Stimulated activated CD4-positive, alpha-beta T cell treated with anti-CD3 and anti-CD28 coated beads, Interleukin-15, amount 100 ng/mL, for 48 hours (primary cell): ENCODE data around the gene SFMBT1.

Experiments used
- DNase-seq, 2 donors: peaks; one replicate each; pipeline ENCODE4 v3.0.0-alpha.2; 2020; ENCODE audit warnings: low read depth in 2 of 2

The SFMBT1 gene

DNA sequence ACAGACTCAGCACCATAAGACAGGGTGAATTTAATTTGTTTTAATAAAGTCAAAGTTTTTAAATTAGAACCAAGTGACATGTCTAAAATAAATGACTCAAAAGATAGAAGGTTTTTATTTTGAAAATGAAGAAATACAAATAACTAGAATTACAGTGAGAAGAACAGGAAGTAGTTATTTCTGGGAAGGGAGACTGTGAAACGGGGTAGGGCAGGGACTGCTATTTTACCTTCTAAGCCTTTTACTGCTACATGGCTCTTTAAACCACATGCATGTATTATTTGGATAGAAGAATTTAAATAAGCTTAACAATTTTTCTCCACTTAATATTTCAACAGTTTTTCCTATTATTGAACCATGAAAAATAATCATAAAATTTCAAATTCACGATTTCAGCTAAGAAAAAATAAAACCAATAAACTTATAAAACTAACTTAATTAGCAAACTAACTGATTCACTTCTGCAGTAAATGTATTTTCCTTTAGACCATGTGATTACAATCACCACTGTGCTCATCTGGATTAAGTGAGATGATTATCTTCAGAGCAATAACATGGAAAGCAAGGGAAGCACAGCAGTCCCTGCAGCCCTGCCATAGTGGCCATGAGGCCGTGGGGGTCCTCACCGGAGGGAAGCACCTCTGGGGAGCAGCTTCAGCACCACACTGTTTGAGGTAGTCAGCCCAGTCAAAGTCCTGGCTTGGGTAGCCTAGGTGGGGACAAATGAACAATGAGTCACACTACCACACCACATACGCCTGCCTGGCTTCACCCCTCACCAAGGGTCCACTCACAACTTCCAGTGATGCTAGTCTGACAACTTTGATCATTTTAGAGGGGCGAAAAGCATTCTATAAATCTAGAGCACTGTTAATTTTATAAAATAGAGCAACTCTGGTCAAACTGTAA is 120.2 kb downstream of the SFMBT1 start:
- no peak for DNase-seq

DNA sequence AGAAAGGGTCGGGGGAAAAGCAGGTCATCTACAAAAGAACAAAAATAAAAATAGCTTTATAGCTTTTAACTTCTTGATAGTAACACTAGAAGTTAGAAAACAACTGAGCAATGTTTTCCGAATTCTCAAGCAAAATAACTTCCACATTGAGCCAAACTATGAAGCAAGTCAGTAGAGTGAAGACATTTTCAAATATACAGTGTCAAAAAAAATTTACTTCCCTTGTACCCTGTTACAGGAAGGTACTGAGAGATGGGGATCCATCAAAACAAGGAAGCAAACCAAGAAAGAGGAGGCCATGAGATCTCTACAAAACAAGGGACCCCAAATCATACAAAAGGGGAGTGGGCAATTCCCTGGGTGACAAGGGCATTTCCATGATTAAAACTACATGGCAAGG is 121.9 kb downstream of the SFMBT1 start:
- DNase-seq: no peak

DNA sequence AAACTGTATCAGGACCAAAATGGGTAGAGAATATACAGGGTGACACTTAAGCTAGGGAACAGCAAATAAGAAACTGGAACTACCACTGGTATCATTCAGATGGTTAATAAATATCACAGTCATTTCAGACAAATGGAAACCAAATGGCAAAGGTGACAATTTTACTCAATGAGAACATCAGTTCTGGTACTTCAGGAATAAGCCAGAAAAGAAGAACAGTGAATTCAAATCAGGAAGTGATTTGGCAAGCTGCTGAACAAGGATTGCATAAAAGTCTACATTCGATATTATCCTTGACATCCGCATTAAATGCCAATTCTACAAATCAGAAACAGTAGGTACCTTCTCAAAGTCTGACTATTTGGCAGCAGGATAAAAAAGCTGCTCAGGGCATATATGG is 125.0 kb downstream of the SFMBT1 start:
- no peak for DNase-seq

- DNase-seq: no peak
Measured at GRCh38 chr3:52917044-52917443, 128.8 kb downstream of the SFMBT1 start.

DNA sequence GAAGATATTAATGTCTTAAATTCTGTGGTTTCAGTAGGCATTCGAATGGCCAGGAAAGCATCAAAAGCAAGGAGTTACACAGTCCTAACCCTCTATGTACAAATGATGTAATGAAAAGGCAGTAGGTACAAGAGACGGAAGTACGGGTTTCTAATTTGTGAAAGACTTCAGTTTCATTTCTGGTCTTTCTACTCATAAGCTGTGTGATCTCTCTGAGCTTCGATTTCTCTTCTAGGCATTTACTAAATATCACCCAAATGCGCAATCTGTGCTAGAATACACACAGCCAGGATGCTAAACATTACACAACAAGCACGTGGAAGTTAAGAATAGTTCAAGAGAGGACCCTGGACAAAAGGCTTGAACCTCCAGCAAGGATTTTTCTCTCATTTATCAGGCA is 130.6 kb downstream of the SFMBT1 start:
- DNase-seq: no peak

GRCh38 chr3:52912885-52913731 is 132.8 kb downstream of the SFMBT1 start:
- DNase-seq: no peak

GRCh38 chr3:52910823-52911222 is 135.1 kb downstream of the SFMBT1 start:
- no peak for DNase-seq

GRCh38 chr3:52907497-52907896 is 138.4 kb downstream of the SFMBT1 start:
- DNase-seq: no peak

- DNase-seq: no peak
Measured at GRCh38 chr3:52904552-52904951, 141.3 kb downstream of the SFMBT1 start.

DNA sequence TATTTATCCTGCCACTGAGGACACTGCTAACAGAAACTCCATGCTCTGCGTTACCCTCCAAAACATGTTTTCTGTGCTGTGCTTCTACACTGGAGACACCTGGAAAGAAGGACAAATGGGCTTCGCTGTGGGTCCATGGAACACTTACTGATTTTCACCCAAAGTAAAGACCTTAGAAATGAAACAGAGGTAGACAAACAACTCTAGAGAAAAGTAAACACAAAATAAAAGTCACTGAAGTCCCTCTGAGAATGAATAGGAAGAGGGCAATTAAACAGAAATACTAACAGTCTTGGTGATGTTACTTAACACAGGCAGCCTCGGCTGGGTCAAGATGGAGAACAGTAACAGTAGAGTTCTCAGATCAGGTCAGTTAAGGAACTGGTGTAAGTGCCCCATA is 141.9 kb downstream of the SFMBT1 start:
- DNase-seq: no peak

DNA sequence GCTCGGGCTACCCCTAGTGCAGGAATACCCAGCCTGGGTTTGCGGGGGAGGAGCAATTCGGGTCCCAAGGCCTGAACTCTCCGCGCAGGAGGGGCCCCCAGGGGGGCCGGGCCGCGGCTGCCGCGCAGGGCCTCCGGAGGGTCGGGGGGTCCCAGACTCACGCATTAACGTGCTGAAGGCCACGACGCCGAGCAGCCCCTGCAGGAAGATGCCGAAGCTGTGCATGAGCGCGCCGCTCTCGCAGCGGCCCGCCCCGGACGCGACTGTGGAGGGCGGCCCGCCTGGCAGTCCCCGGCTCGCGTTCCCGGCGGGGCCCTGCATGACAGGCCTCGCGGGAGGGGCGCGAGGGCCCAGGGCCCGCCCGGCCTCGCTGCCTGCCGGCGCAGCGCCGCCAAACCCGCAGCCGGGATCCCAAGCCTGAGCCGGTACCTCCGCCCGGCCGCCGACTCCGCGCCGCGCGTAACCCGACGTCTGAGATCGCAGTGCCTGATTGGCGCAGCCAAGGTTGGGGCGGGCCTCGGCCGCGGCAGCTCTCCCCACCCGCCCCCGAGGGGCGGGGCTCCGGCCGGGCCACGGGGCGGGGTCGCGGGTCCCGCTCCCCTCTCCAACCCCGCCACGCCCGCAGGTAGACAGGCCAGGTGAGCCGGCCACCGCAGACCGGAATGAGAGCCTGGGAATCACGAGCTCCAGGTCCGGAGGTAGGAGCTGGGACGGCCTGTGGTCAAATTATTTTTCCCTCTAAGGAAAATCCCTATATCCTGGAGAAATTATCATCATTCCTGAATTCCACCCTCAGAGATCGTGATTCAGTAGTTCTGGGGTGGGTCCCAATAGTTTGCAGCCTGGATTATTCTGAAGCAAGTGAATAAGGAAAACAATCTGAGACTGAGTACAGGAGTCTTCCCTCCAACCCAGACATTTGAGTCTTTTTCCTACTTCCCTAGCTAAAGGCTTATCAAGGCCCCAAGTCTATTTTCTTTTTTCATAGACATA is 148.4 kb downstream of the SFMBT1 start, which contains the start of gene STIMATE:
Gene STIMATE, minus strand, starts transcription at position 419 of the 993 bp plus-strand sequence. Its CDS starts 98 bp downstream, at position 321.
- DNase-seq: peak; percentile 69 to 80

DNA sequence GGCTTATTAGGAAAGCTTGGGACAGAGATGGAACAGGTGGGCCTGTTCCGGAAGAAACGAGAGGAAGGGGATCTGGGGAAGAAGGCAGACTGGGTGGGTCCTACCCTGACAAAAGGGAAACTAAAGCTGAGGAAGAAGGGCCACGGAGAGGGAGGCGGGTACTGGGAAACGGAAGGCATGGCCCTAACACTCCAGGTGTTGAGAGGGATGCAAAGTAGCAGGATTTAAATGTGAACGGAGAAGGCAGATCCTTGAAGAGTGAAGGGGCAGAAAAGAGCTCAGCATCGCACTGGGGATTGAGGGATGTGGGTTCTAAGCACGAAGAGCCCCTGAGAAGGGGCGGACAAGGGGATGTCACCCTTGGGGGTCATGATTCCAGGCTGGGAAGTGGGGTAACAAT is 149.3 kb downstream of the SFMBT1 start:
- DNase-seq: no peak

DNA sequence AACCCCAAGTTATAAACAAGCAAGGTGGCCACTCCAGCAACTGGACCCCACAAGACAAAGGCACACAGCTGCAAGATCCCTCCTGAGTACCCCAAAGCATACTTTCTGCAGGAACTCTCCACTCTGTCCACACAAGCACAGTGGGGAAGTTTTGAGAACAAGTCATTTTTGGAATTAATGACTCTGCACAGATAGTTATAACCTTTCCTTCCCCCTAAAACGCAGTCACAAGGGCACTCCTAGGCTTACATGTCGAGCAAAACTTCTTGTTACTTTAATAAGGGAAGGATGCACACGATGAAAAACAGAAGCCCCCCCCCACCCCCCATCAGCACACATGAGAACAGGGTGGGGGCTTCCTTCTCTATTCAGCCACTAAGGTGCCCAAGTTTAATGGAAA is 149.7 kb downstream of the SFMBT1 start:
- DNase-seq: no peak

GRCh38 chr3:52895418-52895817 is 150.5 kb downstream of the SFMBT1 start:
- peak in 1 of 2 donors; percentile 28 for DNase-seq

- no peak for DNase-seq
Measured at GRCh38 chr3:52894756-52895155, 151.1 kb downstream of the SFMBT1 start.

DNA sequence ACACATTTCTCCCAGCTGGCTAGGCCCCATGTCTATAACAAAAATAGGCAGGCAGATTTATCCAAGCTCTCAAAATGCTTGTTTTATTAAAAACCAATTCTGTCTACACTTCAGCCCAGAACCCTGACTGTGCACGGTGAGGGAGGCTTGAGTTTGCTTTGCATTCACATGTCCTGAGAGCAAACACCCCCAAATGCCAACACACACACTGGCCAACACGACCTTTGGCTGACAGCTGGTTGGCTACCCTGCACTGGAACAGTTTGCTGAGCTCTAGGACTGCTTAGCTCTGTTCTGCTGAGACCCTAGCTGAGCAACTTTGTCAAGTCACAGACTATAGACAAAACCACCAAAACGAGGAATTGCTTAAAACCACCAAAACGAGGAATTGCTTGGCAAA is 152.2 kb downstream of the SFMBT1 start:
- no peak for DNase-seq

GRCh38 chr3:52892625-52893311 is 153.1 kb downstream of the SFMBT1 start:
- no peak for DNase-seq

GRCh38 chr3:52892290-52892624 is 153.6 kb downstream of the SFMBT1 start:
- no peak for DNase-seq

- no peak for DNase-seq
Measured at GRCh38 chr3:52891615-52892081, 154.2 kb downstream of the SFMBT1 start.

DNA sequence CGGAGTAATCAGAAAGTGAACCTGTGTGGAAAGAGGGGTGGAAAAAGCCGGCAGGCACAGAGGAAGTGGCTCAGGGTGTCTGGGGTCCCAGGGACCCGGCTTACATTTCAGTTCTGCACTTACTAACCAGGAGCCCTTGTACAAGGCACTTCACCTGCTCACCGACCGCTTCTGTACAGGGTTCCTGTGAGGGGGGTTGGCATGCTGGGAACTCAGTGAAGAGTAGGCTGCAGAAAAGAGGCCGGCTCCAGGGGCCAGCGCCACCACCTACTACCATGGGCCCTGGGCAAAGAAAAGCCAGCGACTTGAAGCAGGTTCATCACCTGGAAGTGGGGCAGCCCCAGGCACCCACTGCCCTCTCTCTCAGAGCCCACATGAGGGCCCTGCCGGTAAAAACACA is 154.7 kb downstream of the SFMBT1 start:
- peak; percentile 25 to 47 for DNase-seq

GRCh38 chr3:52890735-52891134 is 155.1 kb downstream of the SFMBT1 start:
- DNase-seq: peak in 1 of 2 donors; percentile 25
